Keratinocyte (primary cell): ENCODE data around the gene ZNF534. TPM values are rescaled to one million over a fixed set of nuclear protein-coding genes. Genes with fewer than 3 reads are reported as not detected.
A peak's percentile ranks its signal among the peaks of the same experiment; 100 is the strongest.

Experiments
- DNase-seq: peaks from one replicate; pipeline ENCODE4 v3.0.0-alpha.2; 2011; ENCODE audit warnings: low read depth, missing footprints, low spot score
- FAIRE-seq: peaks from 2 replicates; lab custom pipeline; 2011; peaks lifted over from hg19 to GRCh38; lab: Jason Lieb, UNC
- H2AFZ ChIP-seq: 2 replicates; pipeline ENCODE4 v1.6.0; 2012; ENCODE audit warnings: low read length, control low read depth, inconsistent platforms; ENCODE audit not compliant: control insufficient read depth
- H3K27ac ChIP-seq: 2 replicates; pipeline ENCODE4 v1.5.1; 2011; ENCODE audit warnings: low read length; ENCODE audit not compliant: control insufficient read depth, insufficient read depth
- H3K27me3 ChIP-seq: 3 replicates; pipeline ENCODE4 v1.6.0; 2011; ENCODE audit warnings: low read length; ENCODE audit not compliant: control insufficient read depth, insufficient read depth; ENCODE audit errors: extremely low read depth
- H3K36me3 ChIP-seq, 2 experiments: 2 replicates in 1 of 2; 3 replicates in 1 of 2; pipeline ENCODE4 v1.5.1; 2011; ENCODE audit warnings: low read length in 2 of 2, mild to moderate bottlenecking in 1 of 2; ENCODE audit not compliant: control insufficient read depth in 2 of 2, insufficient read depth in 2 of 2; ENCODE audit errors: extremely low read depth in 1 of 2
- H3K4me1 ChIP-seq: 3 replicates; pipeline ENCODE4 v1.5.1; 2011; ENCODE audit warnings: low read length; ENCODE audit not compliant: control insufficient read depth, insufficient read depth; ENCODE audit errors: extremely low read depth
- H3K4me2 ChIP-seq: 3 replicates; pipeline ENCODE4 v1.6.0; 2011; ENCODE audit warnings: low read depth, low read length; ENCODE audit not compliant: control insufficient read depth, insufficient read depth; ENCODE audit errors: extremely low read depth
- H3K4me3 ChIP-seq, 3 experiments: fragments of 200-600 bp in 1 of 3; sonication (generic) in 1 of 3; 2 replicates in 2 of 3; 3 replicates in 1 of 3; pipeline ENCODE4 v1.5.1; 2011 to 2016; ENCODE audit warnings: low read length in 3 of 3, mild to moderate bottlenecking in 3 of 3, control low read depth in 2 of 3, inconsistent platforms in 1 of 3, low read depth in 1 of 3, mixed read lengths in 1 of 3, mixed run types in 1 of 3, moderate library complexity in 1 of 3; ENCODE audit not compliant: control insufficient read depth in 2 of 3, insufficient read depth in 2 of 3; ENCODE audit errors: extremely low read depth in 1 of 3
- H3K79me2 ChIP-seq: 2 replicates; pipeline ENCODE4 v1.6.0; 2012; ENCODE audit warnings: low read length; ENCODE audit not compliant: control insufficient read depth, insufficient read depth
- H3K9ac ChIP-seq: 3 replicates; pipeline ENCODE4 v1.6.0; 2011; ENCODE audit warnings: low read length; ENCODE audit not compliant: control insufficient read depth, insufficient read depth; ENCODE audit errors: extremely low read depth
- H3K9me1 ChIP-seq: 3 replicates; pipeline ENCODE4 v1.6.0; 2011; ENCODE audit warnings: low read length; ENCODE audit not compliant: control insufficient read depth, insufficient read depth; ENCODE audit errors: extremely low read depth
- H3K9me3 ChIP-seq: 2 replicates; pipeline ENCODE4 v1.5.1; 2012; ENCODE audit warnings: low read depth, low read length; ENCODE audit not compliant: control insufficient read depth
- H4K20me1 ChIP-seq: 3 replicates; pipeline ENCODE4 v1.6.0; 2011; ENCODE audit warnings: low read length; ENCODE audit not compliant: control insufficient read depth, insufficient read depth; ENCODE audit errors: extremely low read depth
- EZH2 ChIP-seq: IDR thresholded peaks from one replicate; pipeline ENCODE4 v1.6.1; 2012; ENCODE audit warnings: inconsistent platforms, mild to moderate bottlenecking, low read length, moderate library complexity
- dilution Hi-C: fragments of 300-500 bp; cut with MboI; formaldehyde crosslinking; loops from one replicate; pipeline ENCODE4 v1.7.0; 2020; ENCODE audit warnings: low sequenced_read_pairs; ENCODE audit not compliant: extremely low pct_ligation_motif_present
- polyA plus RNA-seq, 5 experiments: library from polyadenylated mRNA; depleted of rRNA in 3 of 5; stranded (reverse) in 3 of 5; stranded (forward) in 1 of 5; unstranded in 1 of 5; fragments of >200 nt; gene quantifications; 1 replicate in 1 of 5; 2 replicates in 3 of 5; 3 replicates in 1 of 5; pipeline versions ENCODE4 v1.2.1 to v1.2.3, GENCODE V29; 2011 to 2012; ENCODE audit warnings: missing spikeins in 2 of 5, low read depth in 1 of 5, low replicate concordance in 1 of 5
- TF ChIP-seq, protein P1 (sequence below), 3 experiments: IDR thresholded peaks in 1 of 3; conservative IDR thresholded peaks in 1 of 3; optimal IDR thresholded peaks in 1 of 3; 2 replicates in 2 of 3; 3 replicates in 1 of 3; pipeline versions ENCODE3 to v1.5.1; 2011; ENCODE audit warnings: low read length in 3 of 3, mild to moderate bottlenecking in 3 of 3, moderate library complexity in 2 of 3, control low read depth in 1 of 3, inconsistent platforms in 1 of 3; ENCODE audit not compliant: insufficient read depth in 2 of 3; ENCODE audit errors: extremely low read depth in 1 of 3

The ZNF534 gene
- polyA plus RNA-seq, 1 donor (not counting 4 experiments of a cell fraction or from before 2014, with no cell fraction given): not detected

- H3K79me2 ChIP-seq: peaks cover 2% of the 10 kb centered on the region
- H4K20me1 ChIP-seq: no peaks in the 10 kb centered on the region
- DNase-seq: peak; percentile 26
- H3K27ac ChIP-seq: peak within 1 kb of the TSS; percentile 86
- H3K9me1 ChIP-seq: no peaks in the 10 kb centered on the region
- H3K4me2 ChIP-seq: peak within 1 kb of the TSS; percentile 91
- peaks cover 6% of the 10 kb centered on the region for H3K9me3 ChIP-seq
- dilution Hi-C loops: no loop called here
- peaks cover 0 to 10% of the 10 kb centered on the region in 2 experiments for H3K36me3 ChIP-seq
- peak within 1 kb of the TSS; percentile 71 to 87 (median 80) for H3K4me3 ChIP-seq
- peak within 1 kb of the TSS; percentile 90 for H3K9ac ChIP-seq
- TF ChIP-seq, protein P1, sequence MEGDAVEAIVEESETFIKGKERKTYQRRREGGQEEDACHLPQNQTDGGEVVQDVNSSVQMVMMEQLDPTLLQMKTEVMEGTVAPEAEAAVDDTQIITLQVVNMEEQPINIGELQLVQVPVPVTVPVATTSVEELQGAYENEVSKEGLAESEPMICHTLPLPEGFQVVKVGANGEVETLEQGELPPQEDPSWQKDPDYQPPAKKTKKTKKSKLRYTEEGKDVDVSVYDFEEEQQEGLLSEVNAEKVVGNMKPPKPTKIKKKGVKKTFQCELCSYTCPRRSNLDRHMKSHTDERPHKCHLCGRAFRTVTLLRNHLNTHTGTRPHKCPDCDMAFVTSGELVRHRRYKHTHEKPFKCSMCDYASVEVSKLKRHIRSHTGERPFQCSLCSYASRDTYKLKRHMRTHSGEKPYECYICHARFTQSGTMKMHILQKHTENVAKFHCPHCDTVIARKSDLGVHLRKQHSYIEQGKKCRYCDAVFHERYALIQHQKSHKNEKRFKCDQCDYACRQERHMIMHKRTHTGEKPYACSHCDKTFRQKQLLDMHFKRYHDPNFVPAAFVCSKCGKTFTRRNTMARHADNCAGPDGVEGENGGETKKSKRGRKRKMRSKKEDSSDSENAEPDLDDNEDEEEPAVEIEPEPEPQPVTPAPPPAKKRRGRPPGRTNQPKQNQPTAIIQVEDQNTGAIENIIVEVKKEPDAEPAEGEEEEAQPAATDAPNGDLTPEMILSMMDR (optimal IDR thresholded peaks at IDR 0.05 in 1 of 3, IDR thresholded peaks at IDR 0.05 in 1 of 3, conservative IDR thresholded peaks at IDR 0.05 in 1 of 3; ENCODE audit: extremely low read depth in 1 of 3, insufficient read depth in 2 of 3, low read length in 3 of 3): no peak
- no peak for TF ChIP-seq EZH2
- no peaks in the 10 kb centered on the region for H3K27me3 ChIP-seq
- H3K4me1 ChIP-seq: peaks cover 12% of the 10 kb centered on the region
- H2AFZ ChIP-seq: peak within 1 kb of the TSS; percentile 98
- FAIRE-seq: peak; percentile 76
Measured at GRCh38 chr19:52397310-52398080, 31.5 kb upstream of the ZNF534 start, which contains the start of gene ZNF528. TSS of gene ZNF528 (plus strand) at chr19:52397849. CDS start at chr19:52402014, 4,165 bp downstream.

GRCh38 chr19:52398081-52398441 is 30.9 kb upstream of the ZNF534 start:
- dilution Hi-C loops: no loop called here
- DNase-seq: no peak
- Histone ChIP-seq H3K4me1 (peaks cover 12% of the 10 kb centered on the region), H3K9me1 (no peaks in the 10 kb centered on the region), H4K20me1 (no peaks in the 10 kb centered on the region), H3K9ac (peak overlapping the region; percentile 90), H2AFZ (peak overlapping the region; percentile 98), H3K36me3 (peaks cover 0 to 10% of the 10 kb centered on the region in 2 experiments), H3K27ac (peak overlapping the region; percentile 86), H3K4me3 (peak overlapping the region; percentile 71 to 87 (median 80)), H3K79me2 (peaks cover 2% of the 10 kb centered on the region), H3K9me3 (peaks cover 6% of the 10 kb centered on the region), H3K27me3 (no peaks in the 10 kb centered on the region), H3K4me2 (peak overlapping the region; percentile 91)
- no peak for FAIRE-seq
- TF ChIP-seq, protein P1 (optimal IDR thresholded peaks at IDR 0.05 in 1 of 3, IDR thresholded peaks at IDR 0.05 in 1 of 3, conservative IDR thresholded peaks at IDR 0.05 in 1 of 3; ENCODE audit: extremely low read depth in 1 of 3, insufficient read depth in 2 of 3, low read length in 3 of 3): peak in 1 of 3 experiments; percentile 39
- TF ChIP-seq EZH2: no peak
